ENCODE data around the gene MYO1F. TPM values are rescaled to one million over a fixed set of nuclear protein-coding genes. Genes with fewer than 3 reads are reported as not detected.
A peak's percentile ranks its signal among the peaks of the same experiment; 100 is the strongest.

The MYO1F gene
- total RNA-seq, 2 experiments from 2014 or later: 66.7 to 67.4 TPM

- intact Hi-C loops (cut with DNase I, micrococcal nuclease): no loop called here
- no peaks in the 10 kb centered on the region for H3K9me3 ChIP-seq (ENCODE audit: control insufficient read depth in 1 of 2, insufficient read depth in 1 of 2, low read length in 2 of 2)
- no peaks in the 10 kb centered on the region for H3K9me3 Mint-ChIP-seq
- no peaks in the 10 kb centered on the region for H3K27me3 Mint-ChIP-seq
- no peak for DNase-seq
- no peak overlapping the region for H3K27ac ChIP-seq (ENCODE audit: low read depth in 1 of 2, low read length in 2 of 2)
- H3K4me3 Mint-ChIP-seq: peak overlapping the region; percentile 71
- peaks cover 89% of the 10 kb centered on the region for H3K36me3 Mint-ChIP-seq (ENCODE audit: low read depth)
- ChIA-PET CTCF (interaction anchor here (0.7 to 1.0 kb wide), 2 partner anchors 8 to 30 kb away, joined by 3 to 4 read pairs; no protein-coding TSS in a partner anchor), POLR2A (interaction anchor here (0.7 to 1.9 kb wide), 5 partner anchors 9 to 100 kb away, joined by 3 to 15 read pairs (median 3); partner anchors contain the start of genes HNRNPM and MARCHF2)
- peaks cover 88% of the 10 kb centered on the region for H3K36me3 ChIP-seq (ENCODE audit: insufficient read depth, low read length)
- H3K4me3 ChIP-seq (ENCODE audit: low read length): no peak overlapping the region
- peaks cover 36% of the 10 kb centered on the region for H3K4me1 ChIP-seq (ENCODE audit: insufficient read depth, low read length)
- TF ChIP-seq, protein P1, sequence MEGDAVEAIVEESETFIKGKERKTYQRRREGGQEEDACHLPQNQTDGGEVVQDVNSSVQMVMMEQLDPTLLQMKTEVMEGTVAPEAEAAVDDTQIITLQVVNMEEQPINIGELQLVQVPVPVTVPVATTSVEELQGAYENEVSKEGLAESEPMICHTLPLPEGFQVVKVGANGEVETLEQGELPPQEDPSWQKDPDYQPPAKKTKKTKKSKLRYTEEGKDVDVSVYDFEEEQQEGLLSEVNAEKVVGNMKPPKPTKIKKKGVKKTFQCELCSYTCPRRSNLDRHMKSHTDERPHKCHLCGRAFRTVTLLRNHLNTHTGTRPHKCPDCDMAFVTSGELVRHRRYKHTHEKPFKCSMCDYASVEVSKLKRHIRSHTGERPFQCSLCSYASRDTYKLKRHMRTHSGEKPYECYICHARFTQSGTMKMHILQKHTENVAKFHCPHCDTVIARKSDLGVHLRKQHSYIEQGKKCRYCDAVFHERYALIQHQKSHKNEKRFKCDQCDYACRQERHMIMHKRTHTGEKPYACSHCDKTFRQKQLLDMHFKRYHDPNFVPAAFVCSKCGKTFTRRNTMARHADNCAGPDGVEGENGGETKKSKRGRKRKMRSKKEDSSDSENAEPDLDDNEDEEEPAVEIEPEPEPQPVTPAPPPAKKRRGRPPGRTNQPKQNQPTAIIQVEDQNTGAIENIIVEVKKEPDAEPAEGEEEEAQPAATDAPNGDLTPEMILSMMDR (IDR thresholded peaks at IDR 0.05): no peak
- peak overlapping the region; percentile 84 for H3K27ac Mint-ChIP-seq
- H3K27me3 ChIP-seq (ENCODE audit: control insufficient read depth in 1 of 2, insufficient read depth in 2 of 2, low read length in 2 of 2): no peaks in the 10 kb centered on the region
- peaks cover 82% of the 10 kb centered on the region for H3K4me1 Mint-ChIP-seq (ENCODE audit: low read depth)
- ATAC-seq (ENCODE audit: poor library complexity): peak; percentile 26
Measured at GRCh38 chr19:8478598-8478997, 98.6 kb downstream of the MYO1F start.

GRCh38 chr19:8477889-8478288 is 99.4 kb downstream of the MYO1F start:
- Histone ChIP-seq H3K27ac (ENCODE audit: low read depth in 1 of 2, low read length in 2 of 2) (no peak overlapping the region), H3K9me3 (ENCODE audit: control insufficient read depth in 1 of 2, insufficient read depth in 1 of 2, low read length in 2 of 2) (no peaks in the 10 kb centered on the region), H3K4me1 (ENCODE audit: insufficient read depth, low read length) (peaks cover 36% of the 10 kb centered on the region), H3K36me3 (ENCODE audit: insufficient read depth, low read length) (peaks cover 85% of the 10 kb centered on the region), H3K4me3 (ENCODE audit: low read length) (no peak overlapping the region), H3K27me3 (ENCODE audit: control insufficient read depth in 1 of 2, insufficient read depth in 2 of 2, low read length in 2 of 2) (no peaks in the 10 kb centered on the region)
- peak overlapping the region; percentile 84 for H3K27ac Mint-ChIP-seq
- no peak for ATAC-seq (ENCODE audit: poor library complexity)
- DNase-seq: no peak
- CTCF ChIA-PET: interaction anchor here (1.0 kb wide), 1 partner anchor 9 kb away, joined by 4 read pairs; no protein-coding TSS in a partner anchor
- no peaks in the 10 kb centered on the region for H3K9me3 Mint-ChIP-seq
- H3K4me1 Mint-ChIP-seq (ENCODE audit: low read depth): peaks cover 81% of the 10 kb centered on the region
- H3K36me3 Mint-ChIP-seq (ENCODE audit: low read depth): peaks cover 89% of the 10 kb centered on the region
- TF ChIP-seq, protein P1 (IDR thresholded peaks at IDR 0.05): no peak
- intact Hi-C loops (cut with DNase I, micrococcal nuclease): no loop called here
- POLR2A ChIA-PET: interaction anchor here (1.1 to 1.9 kb wide), 2 partner anchors 33 to 101 kb away, joined by 3 to 15 read pairs; partner anchors contain the start of gene HNRNPM
- H3K27me3 Mint-ChIP-seq: no peaks in the 10 kb centered on the region
- peak overlapping the region; percentile 71 for H3K4me3 Mint-ChIP-seq

DNA sequence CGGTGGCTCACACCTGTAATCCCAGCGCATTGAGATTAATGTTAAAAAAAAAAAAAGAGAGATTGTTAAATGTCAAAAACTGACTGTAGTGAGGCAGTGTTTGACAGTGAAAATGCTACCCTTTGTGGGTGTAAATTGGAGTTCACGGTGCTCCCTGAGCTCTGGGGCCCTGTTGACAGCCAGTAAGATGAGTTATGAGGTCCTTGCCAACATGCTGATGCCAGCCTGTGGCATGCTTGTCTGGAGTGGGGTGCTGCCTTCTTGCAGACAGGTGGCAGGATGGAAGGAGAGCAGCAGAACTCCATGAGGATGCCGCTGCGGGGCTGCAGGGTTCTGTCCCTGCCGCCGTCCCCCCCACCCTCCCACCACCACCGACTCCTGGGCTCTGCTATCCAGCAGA is 100.7 kb downstream of the MYO1F start:
- intact Hi-C loops (cut with DNase I, micrococcal nuclease): no loop called here
- Mint-ChIP-seq H3K4me3 (no peak overlapping the region), H3K4me1 (ENCODE audit: low read depth) (peaks cover 75% of the 10 kb centered on the region), H3K27me3 (no peaks in the 10 kb centered on the region), H3K27ac (peak overlapping the region; percentile 29), H3K36me3 (ENCODE audit: low read depth) (peaks cover 88% of the 10 kb centered on the region), H3K9me3 (no peaks in the 10 kb centered on the region)
- peaks cover 85% of the 10 kb centered on the region for H3K36me3 ChIP-seq (ENCODE audit: insufficient read depth, low read length)
- ChIA-PET POLR2A (interaction anchor here (1.2 kb wide), 1 partner anchor 18 kb away, joined by 3 read pairs; no protein-coding TSS in a partner anchor), CTCF (interaction anchor here (1.4 to 1.5 kb wide), 2 partner anchors 10 to 123 kb away, joined by 3 read pairs; no protein-coding TSS in a partner anchor)
- peaks cover 36% of the 10 kb centered on the region for H3K4me1 ChIP-seq (ENCODE audit: insufficient read depth, low read length)
- no peak overlapping the region for H3K4me3 ChIP-seq (ENCODE audit: low read length)
- H3K27me3 ChIP-seq (ENCODE audit: control insufficient read depth in 1 of 2, insufficient read depth in 2 of 2, low read length in 2 of 2): no peaks in the 10 kb centered on the region
- DNase-seq (no peak), ATAC-seq (ENCODE audit: poor library complexity) (no peak)
- H3K27ac ChIP-seq (ENCODE audit: low read depth in 1 of 2, low read length in 2 of 2): no peak overlapping the region
- H3K9me3 ChIP-seq (ENCODE audit: control insufficient read depth in 1 of 2, insufficient read depth in 1 of 2, low read length in 2 of 2): no peaks in the 10 kb centered on the region
- TF ChIP-seq, protein P1 (IDR thresholded peaks at IDR 0.05): no peak
